H9 (cell line): ENCODE data around the gene PCDHGA11. TPM values are rescaled to one million over a fixed set of nuclear protein-coding genes. Genes with fewer than 3 reads are reported as not detected.

ENCODE experiments used
- DNase-seq: peaks from one replicate; pipeline ENCODE4 v3.0.0-alpha.2; 2017
- H2AFZ ChIP-seq: one replicate; pipeline ENCODE4 v1.6.1; 2013; ENCODE audit warnings: mild to moderate bottlenecking, low read length, control low read depth, moderate library complexity
- H2AK5ac ChIP-seq: 2 replicates; pipeline ENCODE4 v1.6.1; 2013; ENCODE audit warnings: low read length, control low read depth, mixed read lengths; ENCODE audit not compliant: insufficient read length
- H2BK120ac ChIP-seq: one replicate; pipeline ENCODE4 v1.6.1; 2013; ENCODE audit warnings: low read depth, mild to moderate bottlenecking, low read length, control low read depth, inconsistent platforms; ENCODE audit not compliant: poor library complexity, severe bottlenecking
- H2BK12ac ChIP-seq: 2 replicates; pipeline ENCODE4 v1.6.1; 2013; ENCODE audit warnings: low read length, control low read depth, mixed read lengths, low read depth; ENCODE audit not compliant: insufficient read length
- H2BK15ac ChIP-seq: 2 replicates; pipeline ENCODE4 v1.6.1; 2013; ENCODE audit warnings: low read depth, low read length, control low read depth
- H2BK20ac ChIP-seq: one replicate; pipeline ENCODE4 v1.6.1; 2013; ENCODE audit warnings: low read depth, mild to moderate bottlenecking, low read length, control low read depth, inconsistent platforms; ENCODE audit not compliant: poor library complexity, severe bottlenecking
- H2BK5ac ChIP-seq: 2 replicates; pipeline ENCODE4 v1.6.1; 2013; ENCODE audit warnings: low read length, control low read depth, mixed read lengths; ENCODE audit not compliant: insufficient read length
- H3K14ac ChIP-seq: 2 replicates; pipeline ENCODE4 v1.6.1; 2013; ENCODE audit warnings: low read length, control low read depth; ENCODE audit not compliant: insufficient read depth
- H3K18ac ChIP-seq: 2 replicates; pipeline ENCODE4 v1.6.1; 2013; ENCODE audit warnings: low read depth, mild to moderate bottlenecking, mixed read lengths, low read length, control low read depth; ENCODE audit not compliant: insufficient read length
- H3K23ac ChIP-seq: 2 replicates; pipeline ENCODE4 v1.6.1; 2013; ENCODE audit warnings: low read length, control low read depth, mixed read lengths, low read depth; ENCODE audit not compliant: insufficient read length
- H3K23me2 ChIP-seq: 2 replicates; pipeline ENCODE4 v1.6.1; 2013; ENCODE audit warnings: low read depth, mild to moderate bottlenecking, mixed read lengths, low read length, control low read depth; ENCODE audit not compliant: insufficient read length, poor library complexity, severe bottlenecking
- H3K27ac ChIP-seq: 2 replicates; pipeline ENCODE4 v1.5.1; 2013; ENCODE audit warnings: low read length, control low read depth, mixed read lengths, low read depth; ENCODE audit not compliant: insufficient read length
- H3K27me3 ChIP-seq: 2 replicates; pipeline ENCODE4 v1.6.1; 2013; ENCODE audit warnings: low read length, control low read depth, inconsistent platforms; ENCODE audit not compliant: insufficient read depth
- H3K4ac ChIP-seq: 2 replicates; pipeline ENCODE4 v1.6.1; 2013; ENCODE audit warnings: low read depth, mild to moderate bottlenecking, control low read depth, inconsistent platforms, low read length, moderate library complexity
- H3K4me1 ChIP-seq: 2 replicates; pipeline ENCODE4 v1.6.1; 2013; ENCODE audit warnings: low read length, control low read depth, inconsistent platforms; ENCODE audit not compliant: insufficient read depth
- H3K4me2 ChIP-seq: 2 replicates; pipeline ENCODE4 v1.6.1; 2013; ENCODE audit warnings: low read length, control low read depth, mixed read lengths; ENCODE audit not compliant: insufficient read length, insufficient read depth
- H3K56ac ChIP-seq: 2 replicates; pipeline ENCODE4 v1.6.1; 2013; ENCODE audit warnings: low read depth, mild to moderate bottlenecking, mixed read lengths, low read length, control low read depth; ENCODE audit not compliant: insufficient read length
- H3K79me1 ChIP-seq: 2 replicates; pipeline ENCODE4 v1.6.1; 2013; ENCODE audit warnings: low read depth, mild to moderate bottlenecking, moderate library complexity, low read length, control low read depth, inconsistent platforms; ENCODE audit not compliant: insufficient read depth, poor library complexity, severe bottlenecking
- H3K79me2 ChIP-seq: 2 replicates; pipeline ENCODE4 v1.6.1; 2013; ENCODE audit warnings: low read length, control low read depth, inconsistent platforms; ENCODE audit not compliant: insufficient read depth
- H3K9ac ChIP-seq: 2 replicates; pipeline ENCODE4 v1.6.1; 2013; ENCODE audit warnings: low read length, control low read depth, mixed read lengths; ENCODE audit not compliant: insufficient read length; ENCODE audit errors: extremely low read depth
- H3K9me3 ChIP-seq: one replicate; pipeline ENCODE4 v1.6.1; 2013; ENCODE audit warnings: low read depth, low read length, inconsistent platforms; ENCODE audit not compliant: control insufficient read depth
- H3T11ph ChIP-seq: one replicate; pipeline ENCODE4 v1.6.1; 2013; ENCODE audit warnings: mild to moderate bottlenecking, low read length, control low read depth, inconsistent platforms
- H4K20me1 ChIP-seq: one replicate; pipeline ENCODE4 v1.6.1; 2013; ENCODE audit not compliant: control insufficient read depth, insufficient read length, insufficient read depth
- H4K5ac ChIP-seq: 2 replicates; pipeline ENCODE4 v1.6.1; 2013; ENCODE audit warnings: low read depth, mild to moderate bottlenecking, mixed read lengths, low read length, control low read depth; ENCODE audit not compliant: insufficient read length
- H4K8ac ChIP-seq: replicated peaks from 2 replicates; pipeline ENCODE4 v1.6.1; 2013; ENCODE audit warnings: low read length, control low read depth, mixed read lengths, low read depth; ENCODE audit not compliant: insufficient read length
- H4K91ac ChIP-seq: 2 replicates; pipeline ENCODE4 v1.6.1; 2013; ENCODE audit warnings: low read depth, mild to moderate bottlenecking, moderate library complexity, mixed read lengths, low read length, control low read depth; ENCODE audit not compliant: insufficient read length
- H3K27ac Mint-ChIP-seq, 3 experiments: 2 replicates in 2 of 3; 3 replicates in 1 of 3; pipeline ENCODE4 v1.8.0; 2020 to 2021; ENCODE audit warnings: mixed read lengths in 3 of 3, mild to moderate bottlenecking in 1 of 3, moderate library complexity in 1 of 3
- H3K27me3 Mint-ChIP-seq: 2 replicates; pipeline ENCODE4 v1.8.0; 2021; ENCODE audit warnings: low read depth, mild to moderate bottlenecking, moderate library complexity, mixed read lengths
- H3K36me3 Mint-ChIP-seq, 3 experiments: 2 replicates in 2 of 3; 3 replicates in 1 of 3; pipeline ENCODE4 v1.8.0; 2020 to 2021; ENCODE audit warnings: low read depth in 3 of 3, mixed read lengths in 3 of 3; ENCODE audit not compliant: insufficient read depth in 1 of 3
- H3K4me1 Mint-ChIP-seq, 2 experiments: 2 replicates each; pipeline ENCODE4 v1.8.0; 2020; ENCODE audit warnings: mixed read lengths in 2 of 2
- H3K4me3 Mint-ChIP-seq, 2 experiments: 2 replicates in 1 of 2; 3 replicates in 1 of 2; pipeline ENCODE4 v1.8.0; 2020 to 2021; ENCODE audit warnings: mild to moderate bottlenecking in 2 of 2, mixed read lengths in 2 of 2, moderate library complexity in 1 of 2
- H3K9me3 Mint-ChIP-seq, 2 experiments: 2 replicates in 1 of 2; 3 replicates in 1 of 2; pipeline ENCODE4 v1.8.0; 2020; ENCODE audit warnings: mild to moderate bottlenecking in 2 of 2, mixed read lengths in 2 of 2, moderate library complexity in 1 of 2
- WGBS: extraction: QIAGEN DNeasy Blood & Tissue Kit; methylation state at CpG from one replicate; pipeline ENCODE4 v1.1.7; 2013; ENCODE audit warnings: missing lambda C conversion rate, low lambda C conversion rate, mixed read lengths; ENCODE audit not compliant: insufficient read length; ENCODE audit errors: extremely low coverage; 5-methylcytosine and 5-hydroxymethylcytosine counted together
- total RNA-seq: library from RNA; stranded (reverse); gene quantifications from 2 replicates; pipeline ENCODE4 v1.2.1, GENCODE V29; 2021
- TF ChIP-seq, protein P1 (sequence below): fragments of 200-600 bp; sonication (generic); conservative IDR thresholded peaks from 3 replicates; pipeline ENCODE4 v1.8.0; 2021; ENCODE audit warnings: antibody characterized with exemption, mild to moderate bottlenecking

Gene PCDHGA11
- total RNA-seq, 1 experiment from 2014 or later, result 2.6 TPM

DNA sequence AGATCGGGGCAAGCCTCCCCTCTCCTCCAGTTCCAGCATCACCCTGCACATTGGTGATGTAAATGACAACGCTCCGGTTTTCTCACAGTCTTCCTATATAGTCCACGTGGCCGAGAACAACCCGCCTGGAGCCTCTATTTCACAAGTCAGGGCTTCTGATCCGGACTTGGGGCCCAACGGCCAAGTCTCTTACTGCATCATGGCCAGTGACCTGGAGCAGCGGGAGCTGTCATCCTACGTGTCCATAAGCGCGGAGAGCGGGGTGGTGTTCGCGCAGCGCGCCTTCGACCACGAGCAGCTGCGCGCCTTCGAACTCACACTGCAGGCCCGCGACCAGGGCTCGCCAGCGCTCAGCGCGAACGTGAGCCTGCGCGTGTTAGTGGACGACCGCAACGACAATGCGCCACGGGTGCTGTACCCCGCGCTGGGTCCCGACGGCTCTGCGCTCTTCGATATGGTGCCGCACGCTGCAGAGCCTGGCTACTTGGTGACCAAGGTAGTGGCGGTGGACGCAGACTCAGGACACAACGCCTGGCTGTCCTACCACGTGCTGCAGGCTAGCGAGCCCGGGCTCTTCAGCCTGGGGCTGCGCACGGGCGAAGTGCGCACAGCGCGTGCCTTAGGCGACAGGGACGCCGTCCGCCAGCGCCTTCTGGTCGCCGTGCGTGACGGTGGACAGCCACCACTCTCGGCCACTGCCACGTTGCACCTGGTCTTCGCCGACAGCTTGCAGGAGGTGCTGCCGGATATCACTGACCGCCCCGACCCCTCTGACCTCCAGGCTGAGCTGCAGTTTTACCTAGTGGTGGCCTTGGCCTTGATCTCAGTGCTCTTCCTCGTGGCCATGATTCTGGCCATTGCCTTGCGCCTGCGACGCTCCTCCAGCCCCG is 31.5 kb upstream of the PCDHGA11 start:
- Histone ChIP-seq H2BK15ac (no peak overlapping the region), H3K27me3 (no peaks in the 10 kb centered on the region), H4K5ac (no peak overlapping the region), H3K18ac (no peak overlapping the region), H3K23me2 (no peaks in the 10 kb centered on the region), H3T11ph (no peak overlapping the region), H3K79me2 (no peaks in the 10 kb centered on the region), H3K27ac (no peak overlapping the region), H3K56ac (no peak overlapping the region), H3K4me2 (no peak overlapping the region), H4K8ac (no peak overlapping the region), H2AK5ac (no peak overlapping the region), H2BK20ac (no peak overlapping the region), H2BK5ac (no peak overlapping the region), H2BK12ac (no peak overlapping the region), H3K14ac (no peak overlapping the region), H3K79me1 (no peaks in the 10 kb centered on the region), H3K4ac (no peak overlapping the region), H3K23ac (no peak overlapping the region), H4K91ac (no peak overlapping the region), H3K9ac (no peak overlapping the region), H2BK120ac (no peak overlapping the region), H2AFZ (no peak overlapping the region), H3K9me3 (peaks cover 44% of the 10 kb centered on the region), H4K20me1 (no peaks in the 10 kb centered on the region), H3K4me1 (0 out of 2 replicates have a peak, but pooled peaks cover 2% of the 10 kb centered on the region)
- H3K4me1 Mint-ChIP-seq, result no peaks in the 10 kb centered on the region
- H3K27ac Mint-ChIP-seq, result no peak overlapping the region
- peaks cover 13% of the 10 kb centered on the region for H3K27me3 Mint-ChIP-seq
- no peak overlapping the region for H3K4me3 Mint-ChIP-seq
- TF ChIP-seq, protein P1, sequence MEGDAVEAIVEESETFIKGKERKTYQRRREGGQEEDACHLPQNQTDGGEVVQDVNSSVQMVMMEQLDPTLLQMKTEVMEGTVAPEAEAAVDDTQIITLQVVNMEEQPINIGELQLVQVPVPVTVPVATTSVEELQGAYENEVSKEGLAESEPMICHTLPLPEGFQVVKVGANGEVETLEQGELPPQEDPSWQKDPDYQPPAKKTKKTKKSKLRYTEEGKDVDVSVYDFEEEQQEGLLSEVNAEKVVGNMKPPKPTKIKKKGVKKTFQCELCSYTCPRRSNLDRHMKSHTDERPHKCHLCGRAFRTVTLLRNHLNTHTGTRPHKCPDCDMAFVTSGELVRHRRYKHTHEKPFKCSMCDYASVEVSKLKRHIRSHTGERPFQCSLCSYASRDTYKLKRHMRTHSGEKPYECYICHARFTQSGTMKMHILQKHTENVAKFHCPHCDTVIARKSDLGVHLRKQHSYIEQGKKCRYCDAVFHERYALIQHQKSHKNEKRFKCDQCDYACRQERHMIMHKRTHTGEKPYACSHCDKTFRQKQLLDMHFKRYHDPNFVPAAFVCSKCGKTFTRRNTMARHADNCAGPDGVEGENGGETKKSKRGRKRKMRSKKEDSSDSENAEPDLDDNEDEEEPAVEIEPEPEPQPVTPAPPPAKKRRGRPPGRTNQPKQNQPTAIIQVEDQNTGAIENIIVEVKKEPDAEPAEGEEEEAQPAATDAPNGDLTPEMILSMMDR, result no peak
- H3K9me3 Mint-ChIP-seq, result peaks cover 68 to 74% of the 10 kb centered on the region in 2 experiments
- no CpG with 5 or more reads among the region's 77 CpGs for WGBS
- H3K36me3 Mint-ChIP-seq, result peaks cover 28 to 62% (median 45%) of the 10 kb centered on the region in 3 experiments
- no peak for DNase-seq
